Pancreas (tissue), 10 donors: Measurements from ENCODE around the gene NGFR. TPM values are rescaled to one million over a fixed set of nuclear protein-coding genes. Genes with fewer than 3 reads are reported as not detected.
"Not testable (repeated sequence)": the region's sequence is repeated elsewhere in the genome, so short reads cannot be mapped to it uniquely, and the experiment has no call there.

Source experiments
- ATAC-seq, 4 donors: fragments of 200-7000 bp; cut with Tn5 transposase; one replicate each; pipeline versions ENCODE4 v1.8.0 to v1.9.1; 2020; ENCODE audit warnings: mild to moderate bottlenecking in 4 of 4, moderate library complexity in 4 of 4
- DNase-seq, 6 donors: peaks; one replicate each; pipeline ENCODE4 v3.0.0-alpha.2; 2020
- FAIRE-seq: peaks from 2 replicates; lab custom pipeline; 2012; peaks lifted over from hg19 to GRCh38; lab: Jason Lieb, UNC
- H3K27ac ChIP-seq, 4 donors: fragments of 200-600 bp; sonication (generic); 1 replicate in 3 of 4; 2 replicates in 1 of 4; pipeline versions ENCODE4 v1.5.0 to v1.8.0; 2020
- H3K27me3 ChIP-seq, 4 donors: fragments of 200-600 bp; one replicate each; pipeline ENCODE4 v1.8.0; 2021
- H3K36me3 ChIP-seq, 3 donors: fragments of 200-600 bp; sonication (generic) in 1 of 3; one replicate each; pipeline versions ENCODE4 v1.5.0 to v1.8.0; 2020 to 2021
- H3K4me1 ChIP-seq, 3 donors: fragments of 200-600 bp; one replicate each; pipeline ENCODE4 v1.8.0; 2021
- H3K4me3 ChIP-seq, 4 donors: fragments of 200-600 bp; sonication (generic) in 2 of 4; one replicate each; pipeline versions ENCODE4 v1.5.0 to v1.8.0; 2020 to 2021
- H3K9me3 ChIP-seq, 4 donors: fragments of 200-600 bp; one replicate each; pipeline ENCODE4 v1.8.0; 2021
- WGBS, 2 donors: extraction: QIAGEN DNeasy Blood & Tissue Kit; methylation state at CpG; one replicate each; pipeline ENCODE4 v1.1.7; 2013; 5-methylcytosine and 5-hydroxymethylcytosine counted together
- intact Hi-C, 3 donors: fragments of 100-400 bp; cut with DNase I; formaldehyde crosslinking; loops; one replicate each; pipeline versions ENCODE4 v1.11.1 to v1.14.2; 2022
- polyA plus RNA-seq, 2 donors: library from polyadenylated mRNA; stranded (reverse); fragments of 200-250 nt; gene quantifications; one replicate each; pipeline ENCODE4 v1.2.3, GENCODE V29; 2013
- total RNA-seq, 6 donors: library from RNA; stranded (reverse); fragmentation: NEBNext Ultra II Directional in 4 of 6; extraction: Animal tissue kit (Norgen Biotek cat#: 25700) in 4 of 6; gene quantifications; one replicate each; pipeline versions ENCODE4 v1.2.1 to v1.2.4, GENCODE V29; 2021 to 2023
- TF ChIP-seq, protein P1 (sequence below), 4 donors: fragments of 200-600 bp; sonication (generic) in 3 of 4; IDR thresholded peaks; one replicate each; pipeline versions ENCODE4 v1.5.0 to v1.8.0; 2021; ENCODE audit warnings: antibody characterized with exemption in 4 of 4
- donor health status: healthy with polysubstance abuse.
- donor health status: DM: no; HTN: no; CAD: no; lungs with moderate emphysema.
- donor health status: DM: no; HTN: no; CAD: no.
- donor health status: control.
- donor health status: control.
- donor health status: Bipolar disorder and iron deficiency.
- donor health status: DM: yes; HTN: yes; CAD: no.
- donor health status: DM: no; HTN: no; CAD: no.
- donor health status: DM: no; HTN: no; CAD: no.
- donor health status: DM: yes; HTN: yes; CAD: no.

Gene NGFR
- total and polyA plus RNA-seq, 8 donors: 1.1 to 19.0 (median 4.7) TPM

DNA sequence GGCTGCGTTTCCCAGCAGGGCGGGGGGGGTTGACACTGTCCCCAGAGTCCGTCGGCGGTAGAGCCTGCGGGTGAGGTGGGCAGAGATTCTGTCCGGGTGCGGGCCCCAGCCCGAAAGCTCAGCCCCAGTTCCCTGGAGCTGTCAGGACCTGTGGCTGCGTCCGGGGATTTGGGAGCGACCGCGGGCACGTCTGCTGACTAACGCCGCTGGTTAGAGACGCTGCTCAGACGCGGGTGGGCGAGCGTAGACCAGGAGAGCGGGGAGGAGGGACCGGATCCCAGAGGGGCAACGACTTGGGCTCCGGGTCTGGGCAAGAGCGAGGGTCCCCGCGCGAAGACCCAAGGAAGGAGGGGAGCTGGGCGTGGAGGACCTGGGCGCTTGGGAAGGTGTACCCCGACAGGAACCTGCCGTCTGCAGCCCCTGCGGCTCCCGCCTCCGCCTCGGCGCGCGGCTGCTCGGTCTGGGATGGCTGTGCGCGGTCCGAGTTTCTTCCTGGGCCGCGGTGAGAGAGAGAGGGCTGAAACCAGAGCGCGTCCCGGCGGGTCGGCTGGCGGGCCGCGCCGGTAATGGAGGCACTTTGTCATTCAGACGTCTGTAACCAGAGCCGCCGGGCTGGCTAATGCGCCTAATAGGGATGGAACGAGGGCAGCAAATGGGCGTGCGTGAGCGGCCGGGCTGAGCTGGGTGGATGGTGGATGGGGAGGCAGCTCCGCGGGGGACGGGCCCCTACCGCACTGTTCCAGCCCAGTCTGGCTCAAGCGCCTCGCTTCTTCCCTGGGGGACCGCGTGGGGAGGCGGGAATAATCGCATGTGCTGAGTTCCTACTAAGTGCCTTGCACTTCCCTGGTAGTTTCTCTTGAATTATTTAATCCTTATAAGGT lies 2.3 kb downstream of the NGFR start:
- WGBS, 2 donors: 1 to 2% methylated on average over 66 to 75 of the region's 75 CpGs
- no peak for FAIRE-seq
- TF ChIP-seq, protein P1, sequence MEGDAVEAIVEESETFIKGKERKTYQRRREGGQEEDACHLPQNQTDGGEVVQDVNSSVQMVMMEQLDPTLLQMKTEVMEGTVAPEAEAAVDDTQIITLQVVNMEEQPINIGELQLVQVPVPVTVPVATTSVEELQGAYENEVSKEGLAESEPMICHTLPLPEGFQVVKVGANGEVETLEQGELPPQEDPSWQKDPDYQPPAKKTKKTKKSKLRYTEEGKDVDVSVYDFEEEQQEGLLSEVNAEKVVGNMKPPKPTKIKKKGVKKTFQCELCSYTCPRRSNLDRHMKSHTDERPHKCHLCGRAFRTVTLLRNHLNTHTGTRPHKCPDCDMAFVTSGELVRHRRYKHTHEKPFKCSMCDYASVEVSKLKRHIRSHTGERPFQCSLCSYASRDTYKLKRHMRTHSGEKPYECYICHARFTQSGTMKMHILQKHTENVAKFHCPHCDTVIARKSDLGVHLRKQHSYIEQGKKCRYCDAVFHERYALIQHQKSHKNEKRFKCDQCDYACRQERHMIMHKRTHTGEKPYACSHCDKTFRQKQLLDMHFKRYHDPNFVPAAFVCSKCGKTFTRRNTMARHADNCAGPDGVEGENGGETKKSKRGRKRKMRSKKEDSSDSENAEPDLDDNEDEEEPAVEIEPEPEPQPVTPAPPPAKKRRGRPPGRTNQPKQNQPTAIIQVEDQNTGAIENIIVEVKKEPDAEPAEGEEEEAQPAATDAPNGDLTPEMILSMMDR (IDR thresholded peaks at IDR 0.05): no peak
- Histone ChIP-seq H3K4me3 (peak overlapping the region in 2 of 4 donors; percentile 39 to 47), H3K36me3 (no peaks in the 10 kb centered on the region), H3K4me1 (peaks cover 0 to 20% (median 20%) of the 10 kb centered on the region in 3 donors), H3K9me3 (no peaks in the 10 kb centered on the region), H3K27me3 (peaks cover 0 to 45% (median 5%) of the 10 kb centered on the region in 4 donors), H3K27ac (no peak overlapping the region)
- DNase-seq: peak in 2 of 6 donors; percentile 73 to 80
- peak; percentile 35 to 56 (median 46) for ATAC-seq
- intact Hi-C loops: no loop called here

DNA sequence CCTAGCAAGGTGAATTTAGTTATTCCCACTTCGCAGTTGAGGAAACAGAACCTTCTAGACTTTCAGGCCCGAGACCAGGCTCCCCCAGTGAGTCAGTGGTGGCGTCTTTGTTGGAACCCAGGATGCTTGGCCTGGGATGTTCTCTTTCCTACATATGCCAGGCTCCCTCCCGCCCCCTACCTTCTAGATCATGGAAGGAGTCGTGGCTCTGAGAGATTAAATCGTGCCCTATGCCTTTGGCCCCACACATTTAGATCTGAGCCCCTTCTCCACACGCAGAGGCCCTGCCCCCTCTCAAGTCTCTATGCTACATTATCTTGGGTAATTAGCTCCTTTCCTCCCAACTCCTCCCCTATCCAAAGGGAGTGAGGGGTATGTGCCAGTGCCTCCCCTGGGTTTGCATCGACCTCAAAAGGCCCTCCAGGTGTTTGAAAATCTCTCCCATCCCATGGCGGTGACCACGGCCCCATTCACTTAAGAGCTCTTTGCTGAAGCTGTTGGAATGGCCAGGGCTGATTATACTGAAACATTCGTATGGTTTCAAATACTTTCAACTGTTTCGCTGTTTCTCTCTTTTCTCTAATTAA lies 3.0 kb downstream of the NGFR start:
- 25 to 26% methylated on average over 12 of the region's 12 CpGs for WGBS, 2 donors
- H3K4me3 ChIP-seq: peak overlapping the region in 1 of 4 donors; percentile 47
- FAIRE-seq: no peak
- no peaks in the 10 kb centered on the region for H3K36me3 ChIP-seq
- DNase-seq: no peak
- no peaks in the 10 kb centered on the region for H3K9me3 ChIP-seq
- intact Hi-C loops: no loop called here
- H3K4me1 ChIP-seq: peaks cover 0 to 20% (median 20%) of the 10 kb centered on the region in 3 donors
- H3K27me3 ChIP-seq: peaks cover 0 to 45% (median 5%) of the 10 kb centered on the region in 4 donors
- TF ChIP-seq, protein P1 (IDR thresholded peaks at IDR 0.05): no peak
- no peak for ATAC-seq
- no peak overlapping the region for H3K27ac ChIP-seq

DNA sequence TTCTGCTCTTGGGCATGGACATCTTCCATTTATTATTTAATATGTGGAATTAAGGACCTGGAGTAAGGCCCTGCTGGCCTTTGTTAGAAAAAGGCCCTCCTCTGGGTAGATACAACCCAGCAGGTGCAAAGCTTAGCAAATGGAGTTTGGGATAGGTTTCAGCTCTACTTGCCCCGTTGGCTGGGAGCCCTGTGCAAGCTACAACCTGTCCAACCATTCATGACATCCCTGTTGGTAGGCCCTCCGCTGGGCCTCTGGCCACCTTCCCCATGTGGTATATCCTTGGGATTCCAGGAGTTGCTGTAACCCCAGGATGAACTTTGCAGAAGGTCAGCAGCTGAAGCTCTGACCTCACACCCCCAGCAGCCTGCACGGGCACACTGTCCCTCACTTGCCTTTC lies 6.4 kb downstream of the NGFR start:
- no peaks in the 10 kb centered on the region for H3K36me3 ChIP-seq
- ATAC-seq: no peak
- TF ChIP-seq, protein P1 (IDR thresholded peaks at IDR 0.05): no peak
- WGBS, 2 donors: 59 to 61% methylated on average over 3 of the region's 3 CpGs
- H3K4me3 ChIP-seq: no peak overlapping the region
- FAIRE-seq: no peak
- H3K27me3 ChIP-seq: peaks cover 0 to 39% (median 5%) of the 10 kb centered on the region in 4 donors
- H3K27ac ChIP-seq: no peak overlapping the region
- intact Hi-C loops: no loop called here
- no peaks in the 10 kb centered on the region for H3K9me3 ChIP-seq
- DNase-seq: peak in 1 of 6 donors; percentile 24
- peaks cover 0 to 14% (median 10%) of the 10 kb centered on the region in 3 donors for H3K4me1 ChIP-seq

DNA sequence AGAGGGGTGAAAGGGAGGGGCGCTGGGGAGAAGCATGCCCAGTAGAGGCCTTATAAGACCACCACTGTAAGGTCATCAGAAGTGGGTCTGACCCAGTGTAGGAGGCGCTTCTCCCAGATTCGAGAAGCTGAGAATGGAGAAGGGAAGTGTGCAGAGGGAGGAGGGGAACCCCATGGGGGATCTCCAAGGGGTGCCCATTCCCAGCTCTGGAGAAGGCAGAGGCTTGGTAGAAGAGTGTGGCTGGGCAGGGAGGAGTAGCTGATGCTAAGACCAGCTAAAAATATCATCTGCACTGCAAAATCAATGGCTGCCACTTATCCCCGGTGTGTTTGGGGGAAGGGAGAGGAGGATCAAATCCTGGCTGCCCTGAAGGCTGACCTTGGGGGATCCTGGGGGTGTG lies 7.2 kb downstream of the NGFR start:
- no peaks in the 10 kb centered on the region for H3K9me3 ChIP-seq
- TF ChIP-seq, protein P1 (IDR thresholded peaks at IDR 0.05): no peak
- H3K4me3 ChIP-seq: no peak overlapping the region
- no peak overlapping the region for H3K27ac ChIP-seq
- H3K4me1 ChIP-seq: peaks cover 0 to 7% (median 6%) of the 10 kb centered on the region in 3 donors
- H3K36me3 ChIP-seq: no peaks in the 10 kb centered on the region
- peaks cover 0 to 33% (median 5%) of the 10 kb centered on the region in 4 donors for H3K27me3 ChIP-seq
- 44 to 52% methylated on average over 4 of the region's 4 CpGs for WGBS, 2 donors
- ATAC-seq (no peak), FAIRE-seq (no peak), DNase-seq (no peak)
- intact Hi-C loops: no loop called here

DNA sequence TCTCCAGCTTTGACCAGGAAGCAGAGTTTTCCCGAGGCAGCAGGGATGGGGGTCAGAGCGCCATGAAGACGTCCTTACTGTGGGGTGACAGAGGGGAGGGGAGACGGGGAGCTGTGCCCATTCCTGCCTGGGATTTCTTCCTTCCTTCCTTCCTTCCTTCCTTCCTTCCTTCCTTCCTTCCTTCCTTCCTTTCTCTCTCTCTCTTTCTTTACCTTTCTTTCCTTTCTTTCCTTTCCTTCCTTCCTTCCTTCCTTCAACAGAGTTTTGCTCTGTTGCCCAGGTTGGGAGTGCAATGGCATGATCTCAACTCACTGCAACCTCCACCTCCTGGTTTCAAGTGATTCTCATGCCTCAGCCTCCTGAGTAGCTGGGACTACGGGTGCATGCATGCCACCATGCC lies 7.6 kb downstream of the NGFR start:
- H3K36me3 ChIP-seq, H3K9me3 ChIP-seq, H3K4me1 ChIP-seq, H3K4me3 ChIP-seq, ATAC-seq, FAIRE-seq, intact Hi-C loops, DNase-seq, H3K27ac ChIP-seq: not testable (repeated sequence)
- peaks cover 0 to 29% (median 5%) of the 10 kb centered on the region in 4 donors for H3K27me3 ChIP-seq
- WGBS, 2 donors: 50 to 52% methylated on average over 5 of the region's 5 CpGs
